Peyer's patch (tissue), 4 donors: ENCODE data around the gene MRNIP.

ENCODE experiments used
- POLR2A ChIP-seq, 2 donors: fragments of 450-650 bp; IDR thresholded peaks; one replicate each; pipeline ENCODE4 v1.5.1; 2017; ENCODE audit warnings: antibody characterized with exemption in 2 of 2, mild to moderate bottlenecking in 2 of 2, moderate library complexity in 2 of 2
- TF ChIP-seq, protein P1 (sequence below), 6 experiments: fragments of 450-650 bp in 4 of 6; fragments of 200-600 bp in 2 of 6; sonication (generic) in 1 of 6; IDR thresholded peaks; one replicate each; pipeline ENCODE4 v1.5.1; 2017 to 2019; ENCODE audit warnings: antibody characterized with exemption in 6 of 6, mild to moderate bottlenecking in 3 of 6, moderate library complexity in 1 of 6

DNA sequence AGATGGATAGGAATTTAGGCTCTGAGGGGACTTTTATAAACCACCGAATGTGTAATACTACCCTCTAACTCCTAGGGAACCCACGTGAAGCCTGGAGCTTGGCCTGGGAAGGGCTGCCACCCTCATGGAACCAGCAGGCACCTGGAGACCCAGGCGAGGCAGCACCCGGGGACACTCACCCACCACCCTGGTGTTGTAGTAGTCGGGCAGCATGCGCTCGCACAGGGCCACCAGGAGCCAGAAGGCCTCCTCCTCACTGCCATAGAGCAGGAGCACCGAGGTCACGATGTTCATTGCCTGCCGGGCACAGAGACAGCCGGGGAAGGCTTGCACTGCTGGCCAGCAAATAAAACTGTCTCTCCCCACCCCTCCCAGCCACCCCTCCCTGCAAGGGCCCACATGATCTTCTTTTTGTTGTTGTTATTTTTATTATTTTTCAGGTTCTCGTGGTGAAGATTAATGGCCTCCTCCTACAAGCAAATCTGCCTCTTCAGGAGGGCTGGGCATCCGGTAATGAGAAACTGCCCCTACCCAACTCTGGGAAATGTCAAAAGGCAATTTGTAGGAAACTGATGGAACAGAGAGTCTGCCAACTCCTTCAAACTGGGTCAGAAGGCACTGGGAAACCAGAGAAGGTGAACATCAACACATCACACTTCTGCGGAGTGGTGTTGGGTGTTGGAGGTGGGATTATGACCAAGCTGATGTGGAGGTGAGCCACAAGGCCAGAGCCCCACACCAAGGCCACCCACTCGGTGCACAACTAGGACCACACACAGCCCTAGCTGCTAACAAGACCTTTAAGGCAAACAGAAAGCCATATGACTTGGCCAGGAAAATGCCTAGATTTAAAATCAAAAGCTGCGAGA lies 17.4 kb upstream of the MRNIP start:
- TF ChIP-seq, protein P1, sequence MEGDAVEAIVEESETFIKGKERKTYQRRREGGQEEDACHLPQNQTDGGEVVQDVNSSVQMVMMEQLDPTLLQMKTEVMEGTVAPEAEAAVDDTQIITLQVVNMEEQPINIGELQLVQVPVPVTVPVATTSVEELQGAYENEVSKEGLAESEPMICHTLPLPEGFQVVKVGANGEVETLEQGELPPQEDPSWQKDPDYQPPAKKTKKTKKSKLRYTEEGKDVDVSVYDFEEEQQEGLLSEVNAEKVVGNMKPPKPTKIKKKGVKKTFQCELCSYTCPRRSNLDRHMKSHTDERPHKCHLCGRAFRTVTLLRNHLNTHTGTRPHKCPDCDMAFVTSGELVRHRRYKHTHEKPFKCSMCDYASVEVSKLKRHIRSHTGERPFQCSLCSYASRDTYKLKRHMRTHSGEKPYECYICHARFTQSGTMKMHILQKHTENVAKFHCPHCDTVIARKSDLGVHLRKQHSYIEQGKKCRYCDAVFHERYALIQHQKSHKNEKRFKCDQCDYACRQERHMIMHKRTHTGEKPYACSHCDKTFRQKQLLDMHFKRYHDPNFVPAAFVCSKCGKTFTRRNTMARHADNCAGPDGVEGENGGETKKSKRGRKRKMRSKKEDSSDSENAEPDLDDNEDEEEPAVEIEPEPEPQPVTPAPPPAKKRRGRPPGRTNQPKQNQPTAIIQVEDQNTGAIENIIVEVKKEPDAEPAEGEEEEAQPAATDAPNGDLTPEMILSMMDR (IDR thresholded peaks at IDR 0.05): no peak
- no peak for TF ChIP-seq POLR2A (IDR thresholded peaks at IDR 0.05)
